Right atrium auricular region (tissue), 2 donors: ENCODE results near the gene DSTYK. TPM values are rescaled to one million over a fixed set of nuclear protein-coding genes. Genes with fewer than 3 reads are reported as not detected.

Experiments
- DNase-seq: peaks from one replicate; pipeline ENCODE4 v3.0.0-alpha.2; 2019; ENCODE audit warnings: low spot score
- H3K27ac ChIP-seq, 2 donors: fragments of 200-600 bp; sonication (generic); 1 replicate in 1 of 2; 2 replicates in 1 of 2; pipeline ENCODE4 v1.5.1; 2016 to 2019
- H3K27me3 ChIP-seq, 2 donors: fragments of 200-600 bp; sonication (generic); one replicate each; pipeline versions ENCODE4 v1.5.1 to v1.6.0; 2017 to 2019
- H3K36me3 ChIP-seq: fragments of 200-600 bp; sonication (generic); one replicate; pipeline ENCODE4 v1.5.1; 2016
- H3K4me1 ChIP-seq, 2 donors: fragments of 200-600 bp; sonication (generic); one replicate each; pipeline versions ENCODE4 v1.5.1 to v1.6.0; 2017 to 2019
- H3K4me3 ChIP-seq, 2 donors: fragments of 200-600 bp; sonication (generic); 1 replicate in 1 of 2; 2 replicates in 1 of 2; pipeline ENCODE4 v1.5.1; 2017 to 2019; ENCODE audit warnings: mild to moderate bottlenecking in 1 of 2, moderate library complexity in 1 of 2
- H3K9me3 ChIP-seq, 2 donors: fragments of 200-600 bp; sonication (generic); one replicate each; pipeline ENCODE4 v1.5.1; 2019
- CTCF ChIP-seq, 2 donors: fragments of 200-600 bp; sonication (generic); IDR thresholded peaks; one replicate each; pipeline ENCODE4 v1.5.1; 2019; ENCODE audit warnings: antibody characterized with exemption in 2 of 2
- total RNA-seq, 2 donors: library from RNA; depleted of rRNA; stranded (reverse); fragments of >200 nt; gene quantifications; one replicate each; pipeline ENCODE4 v1.1.0, GENCODE V29; 2016

The DSTYK gene
- total RNA-seq, 2 donors from 2014 or later, result 6.7 to 8.9 TPM

- peaks cover 0 to 62% of the 10 kb centered on the region in 2 donors for H3K4me1 ChIP-seq
- no peaks in the 10 kb centered on the region for H3K36me3 ChIP-seq
- H3K27me3 ChIP-seq, result no peaks in the 10 kb centered on the region
- no peaks in the 10 kb centered on the region for H3K9me3 ChIP-seq
- DNase-seq, result no peak
- H3K4me3 ChIP-seq, result no peak overlapping the region
- no peak for TF ChIP-seq CTCF (IDR thresholded peaks at IDR 0.05)
- peak overlapping the region; percentile 36 to 48 for H3K27ac ChIP-seq
These were observed 38.1 kb upstream of the DSTYK start for GRCh38 chr1:205249651-205250050.

DNA sequence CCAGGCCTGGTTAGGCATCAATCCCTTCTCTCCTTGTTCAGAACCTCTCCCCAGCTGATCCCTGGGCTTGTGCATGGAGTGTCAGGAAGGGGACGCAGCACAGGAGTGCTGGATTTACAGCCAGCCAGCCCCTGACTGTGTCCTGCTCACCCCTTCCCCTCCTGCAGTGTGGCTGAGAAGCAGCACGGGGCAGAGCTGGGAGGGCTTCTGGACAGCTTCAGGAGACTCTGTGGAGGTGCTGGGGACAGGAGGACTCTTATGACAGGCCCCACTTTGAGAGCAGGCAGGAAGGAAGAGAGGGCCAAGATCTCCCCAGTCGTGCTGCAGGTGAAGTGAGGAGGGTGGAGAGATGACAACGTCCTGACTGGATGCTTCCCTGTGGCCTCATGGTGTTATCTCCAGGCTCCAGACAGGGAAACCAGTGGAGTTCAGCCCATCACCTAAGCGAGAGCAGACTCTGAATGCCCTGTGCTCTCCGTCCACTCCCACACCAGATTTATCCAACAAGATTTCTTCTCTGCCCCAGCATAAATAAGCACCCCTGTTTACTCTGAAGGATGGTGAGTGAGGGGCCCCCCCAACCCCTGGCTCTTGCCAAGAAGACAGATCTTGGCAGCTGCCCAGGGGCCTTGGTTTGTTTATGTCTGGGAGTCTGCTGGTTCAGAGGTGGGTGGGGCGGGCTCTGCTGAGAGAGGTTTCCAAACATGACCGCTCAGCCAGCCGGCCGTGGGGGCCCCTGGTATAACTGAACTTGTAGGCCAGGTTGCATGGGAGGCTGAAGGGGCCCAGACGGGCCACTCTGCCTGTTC, 37.5 kb upstream of the DSTYK start:
- Histone ChIP-seq H3K36me3 (no peaks in the 10 kb centered on the region), H3K27ac (peak overlapping the region; percentile 36 to 48), H3K9me3 (no peaks in the 10 kb centered on the region), H3K27me3 (no peaks in the 10 kb centered on the region), H3K4me3 (no peak overlapping the region), H3K4me1 (peaks cover 0 to 62% of the 10 kb centered on the region in 2 donors)
- TF ChIP-seq CTCF (IDR thresholded peaks at IDR 0.05), result no peak
- peak; percentile 80 for DNase-seq

DNA sequence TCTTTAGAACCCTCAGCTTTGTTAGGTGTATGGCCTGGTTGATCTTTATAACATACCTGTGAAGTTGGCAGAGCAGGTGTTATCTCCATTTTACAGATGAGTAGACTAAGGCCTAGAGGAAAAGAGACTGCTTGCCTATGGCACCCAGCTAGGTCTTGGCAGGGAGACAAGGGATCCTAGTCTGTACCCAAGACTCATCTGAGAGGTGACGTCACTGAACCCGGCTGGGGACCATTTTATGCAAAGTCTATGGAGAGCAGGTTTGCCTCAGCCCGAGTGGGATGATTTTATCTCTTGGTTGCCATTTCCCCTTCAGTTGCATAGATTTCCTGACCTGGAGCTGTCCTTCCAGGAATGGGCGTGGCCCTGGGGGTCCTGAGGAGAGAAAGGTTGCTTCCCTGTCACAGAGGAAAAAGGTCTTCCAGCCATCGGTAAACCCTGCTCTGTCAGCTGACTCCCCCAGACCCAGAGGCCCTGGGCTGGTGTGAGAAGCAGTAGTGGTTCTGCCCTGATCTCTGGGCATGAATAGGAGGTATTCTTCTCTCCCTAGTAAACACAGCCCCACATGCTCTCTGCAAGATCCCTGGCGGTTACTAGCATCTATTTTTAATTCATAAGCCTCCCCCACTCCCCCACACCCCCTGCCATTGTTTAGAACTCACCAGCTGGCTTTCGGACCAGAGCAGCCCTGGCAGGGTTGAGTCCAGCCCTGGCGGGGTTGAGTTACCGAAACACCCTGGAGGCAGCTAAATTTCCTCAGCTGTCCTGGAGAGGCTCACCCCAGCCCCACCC, 35.8 kb upstream of the DSTYK start:
- H3K4me1 ChIP-seq, result peaks cover 0 to 54% of the 10 kb centered on the region in 2 donors
- no peak for DNase-seq

GRCh38 chr1:205246351-205247119, 35.0 kb upstream of the DSTYK start:
- peak overlapping the region; percentile 2 to 19 for H3K27ac ChIP-seq
- no peak for DNase-seq

More for the DNA sequence above, 35.8 kb upstream of the DSTYK start:
- no peak overlapping the region for H3K4me3 ChIP-seq
- H3K27ac ChIP-seq, result peak overlapping the region; percentile 2 to 19
- no peaks in the 10 kb centered on the region for H3K9me3 ChIP-seq
- TF ChIP-seq CTCF (IDR thresholded peaks at IDR 0.05), result no peak
- H3K36me3 ChIP-seq, result no peaks in the 10 kb centered on the region
- H3K27me3 ChIP-seq, result no peaks in the 10 kb centered on the region

More at GRCh38 chr1:205246351-205247119, 35.0 kb upstream of the DSTYK start:
- no peaks in the 10 kb centered on the region for H3K27me3 ChIP-seq
- peaks cover 5% of the 10 kb centered on the region for H3K36me3 ChIP-seq
- no peak overlapping the region for H3K4me3 ChIP-seq
- H3K4me1 ChIP-seq, result peaks cover 0 to 46% of the 10 kb centered on the region in 2 donors
- no peaks in the 10 kb centered on the region for H3K9me3 ChIP-seq
- no peak for TF ChIP-seq CTCF (IDR thresholded peaks at IDR 0.05)
